ENCODE measurements around the gene UNC5B.

The UNC5B gene

DNA sequence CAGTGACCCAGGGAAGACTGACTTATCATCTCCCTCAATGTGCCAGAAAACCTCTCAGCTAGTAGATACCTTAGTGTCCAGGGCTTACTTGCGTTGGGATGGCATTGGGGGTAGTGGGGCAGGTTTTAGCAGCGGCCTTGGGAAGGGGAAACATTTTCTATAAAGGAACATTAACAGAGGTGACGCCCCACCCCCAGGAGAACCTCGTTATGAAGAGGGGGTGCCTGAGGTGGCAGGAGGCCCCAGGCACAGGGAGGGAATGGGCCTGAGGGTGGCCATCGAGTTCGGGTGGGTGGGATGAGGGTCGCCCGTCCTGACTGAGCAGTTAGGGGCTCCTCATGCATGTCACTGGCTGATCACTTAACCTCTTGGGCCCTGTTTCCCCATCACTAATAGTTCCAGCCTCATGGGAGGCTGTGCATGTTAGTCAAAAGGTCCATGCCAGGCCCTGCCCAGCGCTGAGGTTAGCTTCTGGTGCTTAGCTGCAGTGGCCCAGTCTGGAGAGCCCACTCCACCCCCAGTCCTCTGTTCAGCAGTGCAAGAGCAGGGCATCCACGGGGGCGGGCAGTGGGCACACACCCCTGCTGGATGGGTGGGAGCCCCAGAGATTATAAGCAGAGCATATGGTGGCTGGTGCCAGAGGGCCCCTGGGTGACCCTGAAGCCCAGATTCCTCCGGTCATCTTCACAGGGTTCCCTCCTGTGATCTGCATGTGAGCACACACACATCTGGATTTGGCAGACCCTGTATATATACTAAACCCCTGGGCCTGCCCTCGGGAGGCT is 27.0 kb downstream of the UNC5B start:
- no peaks in the 10 kb centered on the region for H3K27me3 ChIP-seq (ENCODE audit: insufficient read depth, poor library complexity, severe bottlenecking)
- TF ChIP-seq, protein P1, sequence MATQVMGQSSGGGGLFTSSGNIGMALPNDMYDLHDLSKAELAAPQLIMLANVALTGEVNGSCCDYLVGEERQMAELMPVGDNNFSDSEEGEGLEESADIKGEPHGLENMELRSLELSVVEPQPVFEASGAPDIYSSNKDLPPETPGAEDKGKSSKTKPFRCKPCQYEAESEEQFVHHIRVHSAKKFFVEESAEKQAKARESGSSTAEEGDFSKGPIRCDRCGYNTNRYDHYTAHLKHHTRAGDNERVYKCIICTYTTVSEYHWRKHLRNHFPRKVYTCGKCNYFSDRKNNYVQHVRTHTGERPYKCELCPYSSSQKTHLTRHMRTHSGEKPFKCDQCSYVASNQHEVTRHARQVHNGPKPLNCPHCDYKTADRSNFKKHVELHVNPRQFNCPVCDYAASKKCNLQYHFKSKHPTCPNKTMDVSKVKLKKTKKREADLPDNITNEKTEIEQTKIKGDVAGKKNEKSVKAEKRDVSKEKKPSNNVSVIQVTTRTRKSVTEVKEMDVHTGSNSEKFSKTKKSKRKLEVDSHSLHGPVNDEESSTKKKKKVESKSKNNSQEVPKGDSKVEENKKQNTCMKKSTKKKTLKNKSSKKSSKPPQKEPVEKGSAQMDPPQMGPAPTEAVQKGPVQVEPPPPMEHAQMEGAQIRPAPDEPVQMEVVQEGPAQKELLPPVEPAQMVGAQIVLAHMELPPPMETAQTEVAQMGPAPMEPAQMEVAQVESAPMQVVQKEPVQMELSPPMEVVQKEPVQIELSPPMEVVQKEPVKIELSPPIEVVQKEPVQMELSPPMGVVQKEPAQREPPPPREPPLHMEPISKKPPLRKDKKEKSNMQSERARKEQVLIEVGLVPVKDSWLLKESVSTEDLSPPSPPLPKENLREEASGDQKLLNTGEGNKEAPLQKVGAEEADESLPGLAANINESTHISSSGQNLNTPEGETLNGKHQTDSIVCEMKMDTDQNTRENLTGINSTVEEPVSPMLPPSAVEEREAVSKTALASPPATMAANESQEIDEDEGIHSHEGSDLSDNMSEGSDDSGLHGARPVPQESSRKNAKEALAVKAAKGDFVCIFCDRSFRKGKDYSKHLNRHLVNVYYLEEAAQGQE (IDR thresholded peaks at IDR 0.05; ENCODE audit: insufficient replicate concordance, low read depth): no peak
- TF ChIP-seq, protein P2, sequence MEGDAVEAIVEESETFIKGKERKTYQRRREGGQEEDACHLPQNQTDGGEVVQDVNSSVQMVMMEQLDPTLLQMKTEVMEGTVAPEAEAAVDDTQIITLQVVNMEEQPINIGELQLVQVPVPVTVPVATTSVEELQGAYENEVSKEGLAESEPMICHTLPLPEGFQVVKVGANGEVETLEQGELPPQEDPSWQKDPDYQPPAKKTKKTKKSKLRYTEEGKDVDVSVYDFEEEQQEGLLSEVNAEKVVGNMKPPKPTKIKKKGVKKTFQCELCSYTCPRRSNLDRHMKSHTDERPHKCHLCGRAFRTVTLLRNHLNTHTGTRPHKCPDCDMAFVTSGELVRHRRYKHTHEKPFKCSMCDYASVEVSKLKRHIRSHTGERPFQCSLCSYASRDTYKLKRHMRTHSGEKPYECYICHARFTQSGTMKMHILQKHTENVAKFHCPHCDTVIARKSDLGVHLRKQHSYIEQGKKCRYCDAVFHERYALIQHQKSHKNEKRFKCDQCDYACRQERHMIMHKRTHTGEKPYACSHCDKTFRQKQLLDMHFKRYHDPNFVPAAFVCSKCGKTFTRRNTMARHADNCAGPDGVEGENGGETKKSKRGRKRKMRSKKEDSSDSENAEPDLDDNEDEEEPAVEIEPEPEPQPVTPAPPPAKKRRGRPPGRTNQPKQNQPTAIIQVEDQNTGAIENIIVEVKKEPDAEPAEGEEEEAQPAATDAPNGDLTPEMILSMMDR (IDR thresholded peaks at IDR 0.05; ENCODE audit: insufficient read depth, low read length): no peak
- TF ChIP-seq POLR2AphosphoS5 (IDR thresholded peaks at IDR 0.05; ENCODE audit: low read depth) (no peak), GABPA (IDR thresholded peaks at IDR 0.05; ENCODE audit: low read depth) (no peak), SPI1 (IDR thresholded peaks at IDR 0.05; ENCODE audit: borderline replicate concordance, low read depth) (no peak)
- H3K4me3 ChIP-seq (replicated peaks; ENCODE audit: insufficient read depth, low read length): no peak overlapping the region
- H3K27ac ChIP-seq (replicated peaks): no peak overlapping the region
- no peak for DNase-seq (ENCODE audit: low read depth in 1 of 2, low spot score in 1 of 2)

DNA sequence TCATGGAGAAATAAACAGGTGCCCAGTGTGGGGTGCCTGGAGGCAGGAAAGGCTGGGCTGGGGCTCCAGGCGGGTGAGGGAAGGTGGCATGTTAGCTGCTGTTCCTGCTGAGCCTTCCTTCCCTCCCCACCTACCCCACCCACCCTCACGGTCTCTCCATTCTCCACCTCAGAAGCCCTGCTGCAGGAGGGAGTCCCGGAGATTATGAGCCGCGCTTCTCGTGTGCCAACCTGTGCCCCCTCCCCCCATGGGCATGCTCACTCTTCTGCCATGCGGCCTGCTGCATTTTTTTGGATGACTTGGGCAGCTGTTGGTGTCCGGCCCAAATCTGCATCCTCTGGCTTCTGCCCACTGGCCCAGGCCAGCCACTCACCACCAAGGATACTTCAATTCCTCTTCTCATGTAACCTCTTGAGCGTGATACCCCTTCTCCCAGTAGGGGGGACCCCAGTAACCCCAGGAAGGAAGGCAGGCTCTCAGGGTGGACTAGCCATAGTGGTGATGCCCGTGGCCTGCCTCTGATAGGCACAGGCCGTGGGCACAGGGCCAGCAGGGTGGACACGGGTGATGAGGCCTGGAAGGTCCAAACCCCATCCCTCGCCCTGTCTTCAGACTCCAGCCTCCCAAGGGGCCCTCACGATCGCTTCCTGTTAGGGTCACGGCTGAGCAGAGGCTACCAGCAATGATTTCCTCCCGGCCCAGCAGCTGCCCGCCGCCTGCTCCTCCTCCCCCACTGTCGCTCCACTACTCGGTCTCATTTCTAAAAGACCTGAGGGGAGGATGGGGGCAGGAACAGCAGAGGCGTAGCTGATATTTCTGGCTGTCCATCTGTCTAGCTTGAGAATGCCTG is 27.8 kb downstream of the UNC5B start:
- TF ChIP-seq SPI1 (IDR thresholded peaks at IDR 0.05; ENCODE audit: borderline replicate concordance, low read depth): no peak
- TF ChIP-seq, protein P2 (IDR thresholded peaks at IDR 0.05; ENCODE audit: insufficient read depth, low read length): no peak
- TF ChIP-seq POLR2AphosphoS5 (IDR thresholded peaks at IDR 0.05; ENCODE audit: low read depth): no peak
- TF ChIP-seq, protein P1 (IDR thresholded peaks at IDR 0.05; ENCODE audit: insufficient replicate concordance, low read depth): no peak
- TF ChIP-seq GABPA (IDR thresholded peaks at IDR 0.05; ENCODE audit: low read depth): no peak
- Histone ChIP-seq H3K27me3 (ENCODE audit: insufficient read depth, poor library complexity, severe bottlenecking) (no peaks in the 10 kb centered on the region), H3K27ac (replicated peaks) (no peak overlapping the region; the same call in 1 of the 2 replicates), H3K4me3 (replicated peaks; ENCODE audit: insufficient read depth, low read length) (no peak overlapping the region)
- no peak for DNase-seq (ENCODE audit: low read depth in 1 of 2, low spot score in 1 of 2)

DNA sequence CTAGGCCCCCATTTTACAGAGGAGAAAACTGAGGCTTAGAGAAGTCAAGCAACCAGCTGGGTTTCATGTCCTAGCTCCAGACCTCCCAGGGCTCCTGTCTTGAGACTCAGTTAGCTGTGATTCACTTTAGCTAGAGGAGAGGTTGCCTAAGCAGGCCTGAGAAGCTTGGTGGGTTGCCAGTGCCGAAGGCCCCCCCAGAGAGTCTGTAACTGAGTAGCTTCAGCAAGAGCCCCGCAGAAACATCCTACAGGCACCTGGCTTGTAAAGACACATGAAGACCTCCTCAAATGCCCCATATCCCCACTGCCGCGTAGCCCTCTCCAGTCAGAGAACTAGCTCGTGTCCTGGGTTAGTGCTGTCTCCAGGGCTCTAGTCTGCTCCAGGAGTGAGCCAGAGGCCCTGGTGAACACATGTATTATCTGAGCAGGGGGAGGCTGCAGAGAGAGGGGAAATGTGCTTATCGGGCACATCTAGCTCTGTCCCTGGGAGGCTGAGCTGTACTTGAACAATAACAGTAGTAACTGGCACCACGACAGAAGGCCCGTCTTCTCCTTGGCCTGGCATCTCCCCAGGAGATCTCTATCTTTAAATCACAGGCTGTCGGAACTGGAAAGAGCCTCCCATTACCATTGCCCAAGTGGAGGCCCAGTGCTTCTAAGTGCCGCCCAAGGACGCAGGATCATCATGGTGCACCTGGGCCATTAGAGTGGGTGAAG is 28.9 kb downstream of the UNC5B start:
- H3K4me3 ChIP-seq (replicated peaks; ENCODE audit: insufficient read depth, low read length): no peak overlapping the region
- DNase-seq (ENCODE audit: low read depth in 1 of 2, low spot score in 1 of 2): no peak
- H3K27ac ChIP-seq (replicated peaks): no peak overlapping the region
- no peaks in the 10 kb centered on the region for H3K27me3 ChIP-seq (ENCODE audit: insufficient read depth, poor library complexity, severe bottlenecking)
- TF ChIP-seq, protein P1 (IDR thresholded peaks at IDR 0.05; ENCODE audit: insufficient replicate concordance, low read depth): no peak
- TF ChIP-seq GABPA (IDR thresholded peaks at IDR 0.05; ENCODE audit: low read depth) (no peak), POLR2AphosphoS5 (IDR thresholded peaks at IDR 0.05; ENCODE audit: low read depth) (no peak), SPI1 (IDR thresholded peaks at IDR 0.05; ENCODE audit: borderline replicate concordance, low read depth) (no peak)
- TF ChIP-seq, protein P2 (IDR thresholded peaks at IDR 0.05; ENCODE audit: insufficient read depth, low read length): no peak
